K562 (cell line): ENCODE measurements around the gene HNRNPU. TPM values are rescaled to one million over a fixed set of nuclear protein-coding genes. Genes with fewer than 3 reads are reported as not detected.

ENCODE experiments used
- ARNT ChIP-seq, 2 experiments: fragments of 450-650 bp; IDR thresholded peaks; 2 replicates each; pipeline ENCODE4 v1.6.1; 2016; ENCODE audit warnings: mild to moderate bottlenecking in 1 of 2
- CHD7 ChIP-seq: fragments of 200-600 bp; sonication (generic); IDR thresholded peaks from one replicate; pipeline ENCODE4 v1.6.1; 2012; ENCODE audit warnings: mild to moderate bottlenecking, low read depth, low read length, inconsistent platforms
- DEAF1 ChIP-seq: fragments of 450-650 bp; formaldehyde crosslinking; IDR thresholded peaks from 2 replicates; pipeline ENCODE4 v1.4.0; 2020; ENCODE audit warnings: mild to moderate bottlenecking, moderate library complexity
- GABPB1 ChIP-seq: sonication (generic); formaldehyde crosslinking; IDR thresholded peaks from 2 replicates; pipeline ENCODE4 v1.8.0; 2022; ENCODE audit warnings: mild to moderate bottlenecking, missing genetic modification reagents
- KHSRP ChIP-seq: fragments of 450-650 bp; IDR thresholded peaks from 2 replicates; pipeline ENCODE4 v1.6.1; 2017
- MAFG ChIP-seq: fragments of 450-650 bp; conservative IDR thresholded peaks from 2 replicates; pipeline ENCODE4 v1.6.1; 2016; ENCODE audit warnings: missing genetic modification characterization, missing compliant biosample characterization
- MAZ ChIP-seq, 2 experiments: fragments of 450-650 bp in 1 of 2; sonication (generic) in 1 of 2; formaldehyde crosslinking; IDR thresholded peaks in 1 of 2; conservative IDR thresholded peaks in 1 of 2; 2 replicates each; pipeline versions ENCODE4 v1.4.0 to v1.5.0; 2020; ENCODE audit warnings: mild to moderate bottlenecking in 1 of 2, missing genetic modification reagents in 1 of 2
- MTA1 ChIP-seq: fragments of 450-650 bp; IDR thresholded peaks from 2 replicates; pipeline ENCODE4 v1.6.1; 2017; ENCODE audit warnings: borderline replicate concordance
- POLR2A ChIP-seq: fragments of 450-650 bp; conservative IDR thresholded peaks from 2 replicates; pipeline ENCODE4 v1.6.1; 2016
- PPARD ChIP-seq: fragments of 250-450 bp; sonication (Bioruptor Pico); IDR thresholded peaks from 2 replicates; pipeline ENCODE4 v1.8.0; 2022; ENCODE audit warnings: inconsistent platforms, mild to moderate bottlenecking, moderate library complexity
- RBM22 ChIP-seq: fragments of 200-400 bp; formaldehyde crosslinking; IDR thresholded peaks from 2 replicates; pipeline ENCODE4 v1.6.1; 2018; ENCODE audit warnings: low read length, low read depth; ENCODE audit not compliant: poor library complexity, severe bottlenecking
- SUPT5H ChIP-seq: fragments of 450-650 bp; IDR thresholded peaks from 2 replicates; pipeline ENCODE4 v1.6.1; 2016
- ZFP1 ChIP-seq: fragments of 450-650 bp; formaldehyde crosslinking; IDR thresholded peaks from 2 replicates; pipeline ENCODE4 v1.4.0; 2020; ENCODE audit warnings: mild to moderate bottlenecking, mixed read lengths
- ZNF512 ChIP-seq: IDR thresholded peaks from 2 replicates; pipeline ENCODE4 v1.6.1; 2016; ENCODE audit warnings: missing genetic modification characterization, missing compliant biosample characterization
- polyA plus RNA-seq, 8 experiments: library from polyadenylated mRNA; depleted of rRNA in 4 of 8; stranded (reverse) in 5 of 8; unstranded in 3 of 8; fragments of >200 nt; fragmentation: Nextera tagmentation in 2 of 8; fragmentation: Illumina TruSeq in 1 of 8; extraction: Ambion mirVana in 2 of 8; extraction: Trizol in 1 of 8; gene quantifications; 2 replicates each; pipeline versions ENCODE4 v1.2.1 to v1.2.3, GENCODE V29; 2011 to 2014; ENCODE audit warnings: inconsistent platforms in 1 of 8, missing spikeins in 1 of 8
- total RNA-seq, 7 experiments: library from RNA; depleted of rRNA in 6 of 7; stranded (reverse); fragments of >200 nt in 6 of 7; fragmentation: Illumina TruSeq in 2 of 7; extraction: Trizol in 2 of 7; gene quantifications; 2 replicates each; pipeline versions ENCODE4 v1.2.1 to v1.2.3, GENCODE V29; 2011 to 2021; ENCODE audit warnings: low replicate concordance in 1 of 7

Gene HNRNPU
- total and polyA plus RNA-seq, 9 of the 15 experiments (the other 6 are each of a cell fraction or from before 2014, with no cell fraction given), result 159 to 777 (median 577) TPM

- TF ChIP-seq CHD7 (no peak), ZNF512 (tag) (no peak), MTA1 (no peak), ZFP1 (CRISPR knock-in tag) (no peak), RBM22 (peak; percentile 5), DEAF1 (0 out of 2 replicates have a peak, but pooled peaks have one; percentile 9), MAZ (CRISPR knock-in tag; conservative IDR thresholded peaks at IDR 0.05 in 1 of 2, IDR thresholded peaks at IDR 0.05 in 1 of 2) (no peak), KHSRP (peak; percentile 22; the same call in 1 of the 2 replicates), PPARD (CRISPR knock-in tag) (no peak), MAFG (tag) (no peak), GABPB1 (no peak), POLR2A (peak; percentile 67), SUPT5H (peak; percentile 31; the same call in 1 of the 2 replicates), ARNT (IDR thresholded peaks at IDR 0.05) (no peak)
These were observed 12.7 kb downstream of the HNRNPU start (continued) for GRCh38 chr1:244851546-244852231.
